GM18505 (cell line): ENCODE measurements around the gene UBALD1.

Experiments used
- ATAC-seq: cut with Tn5 transposase; IDR thresholded peaks from one replicate; pipeline ENCODE4 v1.9.1; 2021; ENCODE audit not compliant: unreplicated experiment
- POLR2A ChIP-seq: IDR thresholded peaks from 4 replicates; pipeline ENCODE4 v1.6.1; 2011; ENCODE audit warnings: borderline replicate concordance; ENCODE audit not compliant: insufficient read depth, insufficient read length; ENCODE audit errors: extremely low read depth

The UBALD1 gene

GRCh38 chr16:4617880-4618279, 3.2 kb upstream of the UBALD1 start:
- no peak for TF ChIP-seq POLR2A
- no peak for ATAC-seq

GRCh38 chr16:4616047-4616811, 1.5 kb upstream of the UBALD1 start:
- peak; percentile 71 for TF ChIP-seq POLR2A
- peak; percentile 69 for ATAC-seq

- TF ChIP-seq POLR2A: no peak
- no peak for ATAC-seq
Measured at GRCh38 chr16:4615384-4616046, 827 bp upstream of the UBALD1 start.

- no peak for TF ChIP-seq POLR2A
- no peak for ATAC-seq
Measured at GRCh38 chr16:4613636-4614570, 785 bp downstream of the UBALD1 start.

GRCh38 chr16:4612977-4613635, 1.6 kb downstream of the UBALD1 start:
- no peak for ATAC-seq
- TF ChIP-seq POLR2A: no peak

GRCh38 chr16:4612474-4612931, 2.2 kb downstream of the UBALD1 start:
- no peak for ATAC-seq
- no peak for TF ChIP-seq POLR2A

- TF ChIP-seq POLR2A: no peak
- ATAC-seq: no peak
Measured at GRCh38 chr16:4611337-4612021, 3.2 kb downstream of the UBALD1 start.

GRCh38 chr16:4610011-4611005, 4.4 kb downstream of the UBALD1 start:
- no peak for ATAC-seq
- TF ChIP-seq POLR2A: no peak

GRCh38 chr16:4609200-4610010, 5.3 kb downstream of the UBALD1 start:
- TF ChIP-seq POLR2A: no peak
- ATAC-seq: no peak

- ATAC-seq: no peak
- TF ChIP-seq POLR2A: no peak
Measured at GRCh38 chr16:4608704-4608980, 6.0 kb downstream of the UBALD1 start.
